GM23338 (cell line): ENCODE measurements around the gene NVL. TPM values are rescaled to one million over a fixed set of nuclear protein-coding genes. Genes with fewer than 3 reads are reported as not detected.

Source experiments
- ATAC-seq: fragments of 200-7000 bp; cut with Tn5 transposase; 3 replicates; pipeline ENCODE4 v1.9.1; 2020
- DNase-seq: peaks from one replicate; pipeline ENCODE4 v3.0.0-alpha.2; 2015; ENCODE audit warnings: low spot score
- H2AFZ ChIP-seq: fragments of 200-600 bp; sonication (generic); 2 replicates; pipeline ENCODE4 v1.8.0; 2016; ENCODE audit warnings: antibody characterized with exemption, mild to moderate bottlenecking, moderate library complexity
- H3F3A ChIP-seq: fragments of 200-600 bp; sonication (generic); replicated peaks from 2 replicates; pipeline ENCODE4 v1.8.0; 2017; ENCODE audit warnings: antibody characterized with exemption, mixed run types, low read depth
- H3K27ac ChIP-seq: fragments of 200-600 bp; sonication (generic); 2 replicates; pipeline ENCODE4 v1.6.1; 2016; ENCODE audit warnings: low read depth
- H3K27me3 ChIP-seq: fragments of 200-600 bp; sonication (generic); 2 replicates; pipeline ENCODE4 v1.8.0; 2016; ENCODE audit warnings: mild to moderate bottlenecking, mixed run types, moderate library complexity; ENCODE audit not compliant: insufficient read depth
- H3K36me3 ChIP-seq: fragments of 200-600 bp; sonication (generic); 2 replicates; pipeline ENCODE4 v1.8.0; 2016; ENCODE audit warnings: mild to moderate bottlenecking; ENCODE audit not compliant: insufficient read depth
- H3K4me1 ChIP-seq: fragments of 200-600 bp; sonication (generic); 2 replicates; pipeline ENCODE4 v1.8.0; 2016; ENCODE audit warnings: mild to moderate bottlenecking, moderate library complexity; ENCODE audit not compliant: insufficient read depth
- H3K4me2 ChIP-seq: fragments of 200-600 bp; sonication (generic); 2 replicates; pipeline ENCODE4 v1.7.1; 2017; ENCODE audit warnings: mixed run types
- H3K4me3 ChIP-seq: fragments of 200-600 bp; sonication (generic); 2 replicates; pipeline ENCODE4 v1.6.1; 2016; ENCODE audit warnings: mixed run types
- H3K79me2 ChIP-seq: fragments of 200-600 bp; sonication (generic); replicated peaks from 2 replicates; pipeline ENCODE4 v1.8.0; 2017; ENCODE audit warnings: mild to moderate bottlenecking; ENCODE audit not compliant: insufficient read depth
- H3K9me2 ChIP-seq: fragments of 200-600 bp; sonication (generic); 2 replicates; pipeline ENCODE4 v1.8.0; 2017; ENCODE audit not compliant: insufficient read depth
- H4K20me1 ChIP-seq: fragments of 200-600 bp; sonication (generic); replicated peaks from 2 replicates; pipeline ENCODE4 v1.8.0; 2017; ENCODE audit warnings: mild to moderate bottlenecking; ENCODE audit not compliant: insufficient read depth
- H3K27ac Mint-ChIP-seq: 2 replicates; pipeline ENCODE4 v1.8.0; 2020; ENCODE audit warnings: inconsistent platforms, mild to moderate bottlenecking, moderate library complexity, mixed read lengths
- H3K27me3 Mint-ChIP-seq: 3 replicates; pipeline ENCODE4 v1.8.0; 2022; ENCODE audit warnings: low read depth, mild to moderate bottlenecking, moderate library complexity, mixed read lengths, inconsistent platforms; ENCODE audit not compliant: insufficient read depth, poor library complexity
- H3K36me3 Mint-ChIP-seq: 3 replicates; pipeline ENCODE4 v1.8.0; 2021; ENCODE audit warnings: low read depth, mild to moderate bottlenecking, inconsistent platforms, moderate library complexity, mixed read lengths
- H3K4me1 Mint-ChIP-seq: 3 replicates; pipeline ENCODE4 v1.8.0; 2020; ENCODE audit warnings: mild to moderate bottlenecking, inconsistent platforms, mixed read lengths
- H3K4me3 Mint-ChIP-seq: 3 replicates; pipeline ENCODE4 v1.8.0; 2021; ENCODE audit warnings: moderate library complexity, mild to moderate bottlenecking, inconsistent platforms, mixed read lengths
- H3K9me3 Mint-ChIP-seq: 3 replicates; pipeline ENCODE4 v1.8.0; 2020; ENCODE audit warnings: moderate library complexity, mild to moderate bottlenecking, inconsistent platforms, mixed read lengths
- CREB1 ChIP-seq: fragments of 250-450 bp; sonication (Bioruptor Pico); IDR thresholded peaks from 2 replicates; pipeline ENCODE4 v1.5.0; 2020; ENCODE audit warnings: low read depth, mild to moderate bottlenecking, moderate library complexity
- CTCF ChIP-seq, 2 experiments: fragments of 200-600 bp in 1 of 2; sonication (generic) in 1 of 2; conservative IDR thresholded peaks; 2 replicates each; pipeline versions ENCODE4 v1.5.1 to v1.6.1; 2016 to 2017; ENCODE audit warnings: antibody characterized with exemption in 2 of 2, low read depth in 2 of 2, mild to moderate bottlenecking in 2 of 2, moderate library complexity in 1 of 2
- ETS1 ChIP-seq: IDR thresholded peaks from 2 replicates; pipeline ENCODE4 v1.6.1; 2016; ENCODE audit warnings: antibody characterized with exemption
- EZH2 ChIP-seq: fragments of 200-600 bp; sonication (generic); IDR thresholded peaks from one replicate; pipeline ENCODE4 v1.8.0; 2017; ENCODE audit warnings: antibody characterized with exemption, mild to moderate bottlenecking, low read depth; ENCODE audit not compliant: unreplicated experiment
- EZH2phosphoT487 ChIP-seq: fragments of 200-600 bp; sonication (generic); IDR thresholded peaks from one replicate; pipeline ENCODE4 v1.8.1; 2018; ENCODE audit warnings: antibody characterized with exemption; ENCODE audit not compliant: unreplicated experiment
- JUNB ChIP-seq: IDR thresholded peaks from one replicate; pipeline ENCODE4 v1.6.1; 2016; ENCODE audit warnings: antibody characterized with exemption; ENCODE audit not compliant: unreplicated experiment
- POLR2AphosphoS5 ChIP-seq: IDR thresholded peaks from 2 replicates; pipeline ENCODE4 v1.6.1; 2016; ENCODE audit warnings: antibody characterized with exemption, low read depth
- REST ChIP-seq: IDR thresholded peaks from one replicate; pipeline ENCODE4 v1.6.1; 2018; ENCODE audit warnings: antibody characterized with exemption; ENCODE audit not compliant: unreplicated experiment
- STAT1 ChIP-seq: IDR thresholded peaks from one replicate; pipeline ENCODE4 v1.6.1; 2016; ENCODE audit warnings: antibody characterized with exemption; ENCODE audit not compliant: unreplicated experiment
- ZNF331 ChIP-seq: fragments of 250-450 bp; sonication (Bioruptor Pico); IDR thresholded peaks from 2 replicates; pipeline ENCODE4 v1.5.0; 2020; ENCODE audit warnings: low read depth, mild to moderate bottlenecking, moderate library complexity
- ZNF462 ChIP-seq: fragments of 250-450 bp; sonication (Bioruptor Pico); IDR thresholded peaks from 2 replicates; pipeline ENCODE4 v1.5.0; 2020; ENCODE audit warnings: mild to moderate bottlenecking, moderate library complexity
- polyA plus RNA-seq: library from polyadenylated mRNA; unstranded; fragments of >200 nt; fragmentation: Nextera tagmentation; extraction: Ambion mirVana; gene quantifications from 2 replicates; pipeline ENCODE4 v1.2.1, GENCODE V29; 2016
- total RNA-seq: library from RNA; depleted of rRNA; stranded (reverse); fragments of >200 nt; shearing (Covaris generic); gene quantifications from 2 replicates; pipeline ENCODE4 v1.2.3, GENCODE V29; 2014

Gene NVL
- total and polyA plus RNA-seq, 2 experiments from 2014 or later, result 44.4 to 71.7 TPM

GRCh38 chr1:224182866-224183590 is 146.9 kb downstream of the NVL start, which contains the start of gene DEGS1:
TSS of gene DEGS1 (plus strand) at chr1:224183240. CDS start at chr1:224183337, 97 bp downstream.
- peak; percentile 92 for DNase-seq
- Histone ChIP-seq H3K4me1 (peaks cover 15% of the 10 kb centered on the region; the same call in 1 of the 2 replicates), H3K36me3 (no peaks in the 10 kb centered on the region; the same call in 1 of the 2 replicates), H3K79me2 (peaks cover 44% of the 10 kb centered on the region), H2AFZ (peak within 1 kb of the TSS; percentile 96), H4K20me1 (peaks cover 3% of the 10 kb centered on the region), H3K27ac (peak within 1 kb of the TSS; percentile 92; the same call in 1 of the 2 replicates), H3K9me2 (no peaks in the 10 kb centered on the region), H3K27me3 (no peaks in the 10 kb centered on the region), H3F3A (peaks cover 20% of the 10 kb centered on the region), H3K4me3 (peak within 1 kb of the TSS; percentile 94), H3K4me2 (peak within 1 kb of the TSS; percentile 99)
- peak; percentile 83 for ATAC-seq
- peaks cover 20% of the 10 kb centered on the region for H3K4me1 Mint-ChIP-seq
- H3K4me3 Mint-ChIP-seq, result peak within 1 kb of the TSS; percentile 84
- H3K9me3 Mint-ChIP-seq, result no peaks in the 10 kb centered on the region
- no peak for TF ChIP-seq JUNB
- TF ChIP-seq EZH2phosphoT487, result no peak
- no peak for TF ChIP-seq ETS1
- no peak for TF ChIP-seq ZNF462 (CRISPR knock-in tag)
- no peak for TF ChIP-seq EZH2
- TF ChIP-seq CREB1 (CRISPR knock-in tag), result peak; percentile 21; the same call in 1 of the 2 replicates
- no peak for TF ChIP-seq ZNF331 (CRISPR knock-in tag)
- no peak for TF ChIP-seq STAT1
- TF ChIP-seq REST, result no peak
- peak; percentile 83 for TF ChIP-seq POLR2AphosphoS5
- TF ChIP-seq CTCF (conservative IDR thresholded peaks at IDR 0.05; ENCODE audit: low read depth in 2 of 2), result no peak
- H3K27me3 Mint-ChIP-seq, result peaks cover 11% of the 10 kb centered on the region
- H3K27ac Mint-ChIP-seq, result peak within 1 kb of the TSS; percentile 20; the same call in 1 of the 2 replicates
- H3K36me3 Mint-ChIP-seq, result peaks cover 22% of the 10 kb centered on the region
